ENCODE measurements around the gene ELAVL1.

DNA sequence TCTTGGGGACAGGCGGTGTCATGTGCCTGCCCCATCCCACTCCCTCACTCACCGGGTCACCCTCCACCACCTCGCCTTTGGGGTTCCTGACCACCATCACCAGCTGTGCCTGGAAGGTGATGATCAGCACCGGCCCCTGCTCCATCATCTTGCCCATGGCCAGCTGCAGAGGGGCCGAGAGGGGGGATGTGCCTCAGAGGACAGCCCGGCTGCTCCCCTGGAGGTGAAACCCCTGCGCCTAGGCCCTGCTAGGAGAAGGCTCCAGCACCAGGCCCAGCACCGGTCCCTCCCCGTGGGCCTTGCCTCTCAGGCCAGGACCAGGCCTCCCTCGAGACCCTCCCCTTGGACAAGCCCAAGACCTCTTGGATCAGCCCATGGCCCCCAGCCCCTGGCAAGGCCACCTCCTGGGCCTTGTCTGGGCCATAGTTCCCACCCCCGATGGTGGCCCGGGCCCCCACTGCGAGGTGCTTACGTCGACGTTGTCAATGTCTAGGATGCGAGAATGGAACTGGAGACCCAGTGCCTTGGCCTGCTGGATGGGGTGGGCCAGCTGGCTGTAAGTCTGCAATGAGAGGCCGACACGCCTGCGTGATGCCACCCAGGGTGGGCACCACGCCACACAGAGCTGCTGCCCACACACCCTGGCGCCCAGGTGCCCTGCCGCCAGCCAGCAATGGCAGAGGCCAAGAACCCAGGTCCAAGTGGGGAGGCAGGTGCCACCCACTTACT is 77.7 kb downstream of the ELAVL1 start:
- TF ChIP-seq, protein P1, sequence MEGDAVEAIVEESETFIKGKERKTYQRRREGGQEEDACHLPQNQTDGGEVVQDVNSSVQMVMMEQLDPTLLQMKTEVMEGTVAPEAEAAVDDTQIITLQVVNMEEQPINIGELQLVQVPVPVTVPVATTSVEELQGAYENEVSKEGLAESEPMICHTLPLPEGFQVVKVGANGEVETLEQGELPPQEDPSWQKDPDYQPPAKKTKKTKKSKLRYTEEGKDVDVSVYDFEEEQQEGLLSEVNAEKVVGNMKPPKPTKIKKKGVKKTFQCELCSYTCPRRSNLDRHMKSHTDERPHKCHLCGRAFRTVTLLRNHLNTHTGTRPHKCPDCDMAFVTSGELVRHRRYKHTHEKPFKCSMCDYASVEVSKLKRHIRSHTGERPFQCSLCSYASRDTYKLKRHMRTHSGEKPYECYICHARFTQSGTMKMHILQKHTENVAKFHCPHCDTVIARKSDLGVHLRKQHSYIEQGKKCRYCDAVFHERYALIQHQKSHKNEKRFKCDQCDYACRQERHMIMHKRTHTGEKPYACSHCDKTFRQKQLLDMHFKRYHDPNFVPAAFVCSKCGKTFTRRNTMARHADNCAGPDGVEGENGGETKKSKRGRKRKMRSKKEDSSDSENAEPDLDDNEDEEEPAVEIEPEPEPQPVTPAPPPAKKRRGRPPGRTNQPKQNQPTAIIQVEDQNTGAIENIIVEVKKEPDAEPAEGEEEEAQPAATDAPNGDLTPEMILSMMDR (conservative IDR thresholded peaks at IDR 0.05; ENCODE audit: low read depth, low read length) = no peak
- TF ChIP-seq EZH2 (IDR thresholded peaks at IDR 0.05; ENCODE audit: low read length, unreplicated experiment) = no peak
